HAP-1 (cell line): ENCODE results near the gene ANKRD13B.

Experiments
- DNase-seq, 2 experiments: peaks; one replicate each; pipeline ENCODE4 v3.0.0-alpha.2; 2016 to 2020; ENCODE audit warnings: low spot score in 2 of 2
- H3K27me3 ChIP-seq: fragments of 250-450 bp; sonication (Bioruptor Pico); 2 replicates; pipeline ENCODE4 v1.5.1; 2020; ENCODE audit warnings: low read depth, mild to moderate bottlenecking, moderate library complexity
- H3K36me3 ChIP-seq: fragments of 250-450 bp; sonication (Bioruptor Pico); replicated peaks from 2 replicates; pipeline ENCODE4 v1.5.1; 2020; ENCODE audit warnings: mild to moderate bottlenecking
- H3K4me1 ChIP-seq: fragments of 250-450 bp; sonication (Bioruptor Pico); 2 replicates; pipeline ENCODE4 v1.5.1; 2020; ENCODE audit warnings: mild to moderate bottlenecking
- H3K4me3 ChIP-seq: fragments of 250-450 bp; sonication (Bioruptor Pico); 2 replicates; pipeline ENCODE4 v1.5.1; 2020; ENCODE audit warnings: mild to moderate bottlenecking, moderate library complexity
- H3K9me3 ChIP-seq: fragments of 250-450 bp; sonication (Bioruptor Pico); 2 replicates; pipeline ENCODE4 v1.5.1; 2020; ENCODE audit warnings: mild to moderate bottlenecking, moderate library complexity
- in situ Hi-C: fragments of 300-500 bp; cut with MboI; formaldehyde crosslinking; loops from 3 replicates; pipeline ENCODE4 v1.14.3; 2020; ENCODE audit warnings: low sequenced_read_pairs, inconsistent platforms, mixed read lengths

Gene ANKRD13B

DNA sequence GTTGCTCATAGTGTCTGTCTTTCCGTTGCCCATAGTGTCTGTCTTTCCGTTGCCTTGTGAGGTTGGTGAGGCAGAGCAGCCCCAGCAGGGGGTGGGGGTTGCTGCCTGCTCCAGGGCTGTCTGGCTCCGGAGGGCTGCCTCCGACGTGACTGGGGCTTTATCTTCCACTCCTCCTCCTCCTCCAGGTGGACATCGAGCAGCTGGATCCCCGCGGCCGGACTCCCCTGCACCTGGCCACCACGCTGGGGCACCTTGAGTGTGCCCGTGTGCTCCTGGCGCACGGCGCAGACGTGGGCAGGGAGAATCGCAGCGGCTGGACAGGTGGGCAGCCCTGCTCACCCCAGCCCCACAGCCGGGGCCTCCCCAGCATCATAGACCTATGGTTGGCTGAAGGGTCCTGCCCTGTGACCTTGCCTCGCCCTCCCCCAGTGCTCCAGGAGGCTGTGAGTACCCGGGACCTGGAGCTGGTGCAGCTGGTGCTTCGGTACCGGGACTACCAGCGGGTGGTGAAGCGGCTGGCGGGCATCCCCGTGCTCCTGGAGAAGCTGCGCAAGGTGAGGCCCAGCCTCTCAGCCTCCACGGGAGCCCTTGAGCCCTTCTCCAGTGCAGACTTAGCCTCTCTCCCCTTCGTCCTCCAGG, 14.7 kb downstream of the ANKRD13B start:
- Histone ChIP-seq H3K36me3 (peaks cover under 1% of the 10 kb centered on the region; the same call in 1 of the 2 replicates), H3K9me3 (no peaks in the 10 kb centered on the region), H3K4me3 (no peak overlapping the region), H3K27me3 (no peaks in the 10 kb centered on the region), H3K4me1 (no peaks in the 10 kb centered on the region; the same call in 1 of the 2 replicates)
- in situ Hi-C loops: loop anchor here (25.0 kb wide), 1 partner anchor 330 kb away; the partner anchor contains the start of genes EFCAB5 and SSH2
- no peak for DNase-seq

DNA sequence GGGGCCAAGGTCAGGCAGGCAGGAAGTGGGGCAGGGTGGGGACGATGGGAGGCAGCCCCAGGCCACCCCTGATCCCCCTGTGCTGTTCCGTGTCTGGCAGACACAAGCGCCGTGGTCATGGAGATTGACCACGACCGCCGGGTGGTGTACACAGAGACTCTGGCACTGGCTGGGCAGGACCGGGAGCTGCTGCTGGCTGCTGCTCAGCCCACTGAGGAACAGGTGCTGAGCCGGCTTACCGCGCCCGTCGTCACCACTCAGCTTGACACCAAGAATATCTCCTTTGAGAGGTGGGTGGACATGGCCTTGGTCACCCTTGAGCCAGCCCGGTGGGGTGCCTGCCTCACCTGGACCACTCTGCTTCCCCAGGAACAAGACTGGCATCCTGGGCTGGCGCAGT, 16.1 kb downstream of the ANKRD13B start:
- in situ Hi-C loops: loop anchor here (25.0 kb wide), 1 partner anchor 328 kb away; the partner anchor contains the start of genes EFCAB5 and SSH2
- no peak for DNase-seq
- no peaks in the 10 kb centered on the region; the same call in 1 of the 2 replicates for H3K4me1 ChIP-seq
- peaks cover 3% of the 10 kb centered on the region; the same call in 1 of the 2 replicates for H3K36me3 ChIP-seq
- H3K9me3 ChIP-seq: no peaks in the 10 kb centered on the region
- H3K4me3 ChIP-seq: no peak overlapping the region
- H3K27me3 ChIP-seq: no peaks in the 10 kb centered on the region

DNA sequence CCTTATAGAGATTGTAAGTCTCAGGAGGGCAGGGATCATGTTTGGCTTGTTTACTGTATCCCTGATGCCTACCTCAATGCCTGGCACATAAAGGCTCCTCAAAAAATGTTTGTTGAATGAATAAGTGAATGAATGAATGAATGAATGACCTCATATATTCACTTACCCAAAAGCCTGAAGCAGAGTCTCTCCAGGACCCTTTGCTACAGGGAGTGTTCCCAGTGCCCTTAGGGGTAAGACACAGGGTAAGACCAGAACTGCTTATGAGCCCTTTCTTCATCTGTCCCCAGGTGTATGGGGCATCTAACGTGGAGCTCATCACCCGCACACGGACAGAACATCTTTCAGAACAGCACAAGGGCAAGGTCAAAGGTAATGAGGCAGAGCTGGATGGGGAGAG, 17.5 kb downstream of the ANKRD13B start:
- Histone ChIP-seq H3K36me3 (peaks cover 3% of the 10 kb centered on the region; the same call in 1 of the 2 replicates), H3K4me3 (no peak overlapping the region), H3K27me3 (no peaks in the 10 kb centered on the region), H3K9me3 (no peaks in the 10 kb centered on the region), H3K4me1 (no peaks in the 10 kb centered on the region)
- no peak for DNase-seq
- in situ Hi-C loops: loop anchor here (25.0 kb wide), 1 partner anchor 327 kb away; the partner anchor contains the start of genes EFCAB5 and SSH2

DNA sequence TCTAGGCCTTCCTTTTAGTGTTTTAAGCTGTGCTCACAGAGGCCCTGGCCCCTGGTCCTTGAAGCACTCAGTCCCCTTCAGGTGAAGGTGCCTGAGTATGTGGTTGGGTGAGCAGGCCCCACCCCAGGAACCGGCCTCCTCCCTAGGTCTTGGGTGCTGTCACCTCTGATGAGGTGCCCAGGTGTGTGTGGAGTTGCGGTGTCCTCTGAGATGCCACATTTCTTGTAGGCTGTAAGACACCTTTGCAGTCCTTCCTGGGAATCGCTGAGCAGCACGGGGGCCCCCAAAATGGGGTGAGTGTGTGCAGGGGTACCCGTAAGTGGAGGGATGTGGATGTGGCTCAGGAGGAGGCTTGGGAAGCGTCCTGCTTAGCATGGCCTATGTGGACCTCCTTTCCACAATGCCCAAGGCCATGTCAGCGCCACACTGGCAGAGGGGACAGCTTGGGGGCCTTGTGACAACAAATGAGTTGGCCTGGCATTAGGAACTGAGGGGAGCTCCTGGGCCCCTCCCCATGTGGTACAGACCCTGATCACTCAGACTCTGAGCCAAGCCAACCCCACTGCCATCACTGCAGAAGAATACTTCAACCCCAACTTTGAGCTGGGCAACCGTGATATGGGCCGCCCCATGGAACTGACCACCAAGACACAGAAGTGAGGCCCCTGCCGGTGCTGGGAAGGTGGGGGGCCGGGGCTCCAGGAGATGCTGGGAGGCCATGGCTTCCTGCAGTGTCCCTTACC, 18.6 kb downstream of the ANKRD13B start:
- Histone ChIP-seq H3K4me3 (no peak overlapping the region), H3K27me3 (no peaks in the 10 kb centered on the region), H3K9me3 (no peaks in the 10 kb centered on the region), H3K4me1 (no peaks in the 10 kb centered on the region), H3K36me3 (peaks cover 3% of the 10 kb centered on the region; the same call in 1 of the 2 replicates)
- in situ Hi-C loops: loop anchor here (25.0 kb wide), 1 partner anchor 326 kb away; the partner anchor contains the start of genes EFCAB5 and SSH2
- no peak for DNase-seq

DNA sequence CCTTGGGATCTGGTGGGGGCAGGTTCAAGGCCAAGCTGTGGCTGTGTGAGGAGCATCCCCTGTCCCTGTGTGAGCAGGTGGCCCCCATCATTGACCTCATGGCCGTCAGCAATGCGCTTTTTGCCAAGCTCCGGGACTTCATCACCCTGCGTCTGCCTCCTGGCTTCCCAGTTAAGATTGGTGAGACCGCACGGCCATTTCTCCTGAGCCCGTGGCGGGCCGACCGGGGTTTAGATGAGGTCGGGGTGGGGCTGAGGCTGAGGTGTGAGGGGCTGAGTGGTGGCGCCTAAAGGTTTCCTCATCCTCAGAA, 19.1 kb downstream of the ANKRD13B start:
- DNase-seq: no peak
- Histone ChIP-seq H3K4me1 (no peaks in the 10 kb centered on the region), H3K27me3 (no peaks in the 10 kb centered on the region), H3K4me3 (no peak overlapping the region), H3K9me3 (no peaks in the 10 kb centered on the region), H3K36me3 (peaks cover 3% of the 10 kb centered on the region; the same call in 1 of the 2 replicates)
- in situ Hi-C loops: loop anchor here (25.0 kb wide), 1 partner anchor 325 kb away; the partner anchor contains the start of genes EFCAB5 and SSH2

DNA sequence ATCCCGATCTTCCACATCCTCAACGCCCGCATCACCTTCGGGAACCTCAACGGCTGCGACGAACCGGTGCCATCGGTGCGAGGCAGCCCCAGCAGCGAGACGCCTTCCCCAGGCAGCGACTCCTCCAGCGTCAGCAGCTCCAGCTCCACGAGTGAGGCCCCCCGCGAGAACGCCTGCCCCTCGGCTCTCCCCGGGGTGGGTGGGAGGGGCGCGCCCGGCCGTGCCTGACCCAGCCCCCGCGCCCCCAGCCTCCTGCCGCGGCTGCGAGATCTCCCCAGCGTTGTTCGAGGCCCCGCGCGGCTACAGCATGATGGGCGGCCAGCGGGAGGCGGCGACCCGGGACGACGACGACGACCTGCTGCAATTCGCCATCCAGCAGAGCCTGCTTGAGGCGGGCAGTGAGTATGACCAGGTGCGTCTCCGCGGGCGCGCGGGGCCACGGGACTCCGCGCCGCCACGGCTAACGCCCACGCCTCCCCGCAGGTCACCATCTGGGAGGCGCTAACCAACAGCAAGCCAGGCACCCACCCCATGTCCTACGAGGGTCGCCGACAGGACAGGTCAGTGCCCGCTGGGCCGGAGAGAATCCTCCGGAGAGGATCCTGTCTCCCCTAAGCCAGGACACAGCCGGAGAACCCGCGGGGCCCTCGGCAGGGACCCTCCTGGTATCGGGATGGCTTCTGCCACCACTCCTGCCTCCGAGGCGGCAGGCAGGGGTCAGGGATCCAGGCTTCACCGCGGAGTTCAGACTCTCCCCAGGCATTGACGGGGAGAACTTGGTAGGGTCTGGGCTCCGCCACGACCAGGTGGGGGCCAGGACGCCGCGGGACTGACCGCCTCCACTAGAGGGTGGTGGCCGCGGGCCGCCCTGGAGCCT, 19.7 kb downstream of the ANKRD13B start:
- no peak overlapping the region for H3K4me3 ChIP-seq

DNA sequence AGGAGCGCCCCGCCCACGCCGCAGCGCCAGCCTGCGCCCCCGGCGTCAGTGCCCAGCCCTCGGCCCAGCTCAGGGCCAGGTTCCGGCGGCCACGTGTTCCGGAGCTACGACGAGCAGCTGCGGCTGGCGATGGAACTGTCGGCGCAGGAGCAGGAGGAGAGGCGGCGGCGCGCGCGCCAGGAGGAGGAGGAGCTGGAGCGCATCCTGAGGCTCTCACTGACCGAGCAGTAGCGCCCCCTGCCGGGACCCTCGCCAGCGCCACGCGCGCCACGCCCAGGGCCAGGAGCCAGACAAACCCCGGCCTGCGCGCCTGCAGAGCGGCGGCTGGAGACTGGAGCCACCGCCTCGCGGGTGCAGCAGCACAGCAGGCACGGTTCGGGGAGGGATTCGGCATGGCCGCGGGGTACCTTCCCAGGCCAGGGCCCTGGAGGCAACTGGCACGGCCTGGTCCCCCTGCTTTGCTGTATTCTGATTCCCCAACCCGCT, 20.5 kb downstream of the ANKRD13B start:
- no peaks in the 10 kb centered on the region for H3K9me3 ChIP-seq
- no peak overlapping the region for H3K4me3 ChIP-seq
- DNase-seq: no peak
- in situ Hi-C loops: loop anchor here (25.0 kb wide), 1 partner anchor 324 kb away; the partner anchor contains the start of genes EFCAB5 and SSH2
- H3K36me3 ChIP-seq: peaks cover 3% of the 10 kb centered on the region; the same call in 1 of the 2 replicates
- no peaks in the 10 kb centered on the region for H3K27me3 ChIP-seq
- peaks cover 8% of the 10 kb centered on the region for H3K4me1 ChIP-seq

More for the DNA sequence above, 19.7 kb downstream of the ANKRD13B start:
- Histone ChIP-seq H3K9me3 (no peaks in the 10 kb centered on the region), H3K36me3 (peaks cover 3% of the 10 kb centered on the region; the same call in 1 of the 2 replicates), H3K4me1 (peaks cover 5% of the 10 kb centered on the region), H3K27me3 (no peaks in the 10 kb centered on the region)
- DNase-seq: no peak
- in situ Hi-C loops: loop anchor here (25.0 kb wide), 1 partner anchor 325 kb away; the partner anchor contains the start of genes EFCAB5 and SSH2

DNA sequence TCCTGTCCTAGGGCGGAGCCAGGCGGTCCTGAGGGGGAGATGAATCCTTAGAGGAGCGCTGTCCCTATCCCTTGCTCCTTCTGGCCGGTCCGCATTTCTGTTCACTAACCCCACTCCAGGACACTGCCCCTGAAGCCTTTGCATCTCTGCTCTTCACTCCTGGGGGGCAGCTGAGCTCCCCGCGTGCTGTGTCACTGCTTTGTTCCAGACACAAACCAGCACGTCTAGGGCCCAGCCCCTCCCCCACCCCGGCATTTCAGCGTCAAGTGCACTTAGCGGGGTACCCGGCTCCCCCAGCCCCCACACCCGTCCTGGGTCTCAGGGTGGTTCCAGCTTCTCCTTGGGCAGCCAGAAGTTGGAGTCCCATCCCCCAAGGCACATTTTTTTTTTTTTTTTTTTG, 20.9 kb downstream of the ANKRD13B start:
- Histone ChIP-seq H3K4me3 (no peak overlapping the region), H3K4me1 (peaks cover 8% of the 10 kb centered on the region), H3K27me3 (no peaks in the 10 kb centered on the region), H3K9me3 (no peaks in the 10 kb centered on the region), H3K36me3 (peaks cover 3% of the 10 kb centered on the region; the same call in 1 of the 2 replicates)
- DNase-seq: no peak
- in situ Hi-C loops: loop anchor here (25.0 kb wide), 1 partner anchor 323 kb away; the partner anchor contains the start of genes EFCAB5 and SSH2

DNA sequence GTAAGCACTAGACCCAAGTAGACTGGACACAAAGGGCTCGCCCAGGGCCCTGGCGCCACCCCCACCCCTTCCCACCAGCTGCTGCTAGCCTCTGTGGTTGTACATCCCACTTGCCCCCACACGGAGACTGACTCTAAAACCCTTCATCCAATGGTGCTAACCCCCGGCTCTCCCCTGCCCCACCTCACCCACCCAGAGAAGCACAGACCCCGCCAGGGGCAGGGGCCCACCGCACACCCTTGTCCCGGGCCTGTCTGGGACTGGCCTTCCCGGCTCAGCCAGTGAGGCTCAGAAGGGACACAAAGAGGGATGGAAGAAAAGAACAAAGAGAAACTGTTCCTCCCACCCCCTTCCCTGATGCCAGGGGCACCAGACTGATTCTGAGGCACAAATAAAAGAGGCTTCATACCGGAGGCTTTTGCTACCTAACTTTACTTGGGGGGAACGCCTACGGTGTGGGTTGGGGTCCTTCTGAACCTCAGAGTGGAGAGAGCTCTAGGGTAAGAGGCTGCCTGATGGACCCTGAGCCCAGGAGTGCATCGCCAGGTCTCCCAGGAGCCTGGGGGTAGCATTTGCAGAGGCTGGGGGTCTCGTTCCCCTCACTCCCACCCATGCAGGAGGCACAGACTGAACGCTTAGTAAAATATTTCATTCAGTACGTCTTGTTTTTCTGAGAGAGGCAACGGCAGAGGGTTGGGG, 21.6 kb downstream of the ANKRD13B start:
- Histone ChIP-seq H3K36me3 (peaks cover 3% of the 10 kb centered on the region; the same call in 1 of the 2 replicates), H3K9me3 (no peaks in the 10 kb centered on the region), H3K27me3 (no peaks in the 10 kb centered on the region), H3K4me1 (peaks cover 8% of the 10 kb centered on the region), H3K4me3 (no peak overlapping the region)
- DNase-seq: no peak
- in situ Hi-C loops: loop anchor here (5.0 to 25.0 kb wide), 2 partner anchors 47 to 323 kb away; partner anchors contain the start of genes ABHD15, EFCAB5, SSH2 and TP53I13

DNA sequence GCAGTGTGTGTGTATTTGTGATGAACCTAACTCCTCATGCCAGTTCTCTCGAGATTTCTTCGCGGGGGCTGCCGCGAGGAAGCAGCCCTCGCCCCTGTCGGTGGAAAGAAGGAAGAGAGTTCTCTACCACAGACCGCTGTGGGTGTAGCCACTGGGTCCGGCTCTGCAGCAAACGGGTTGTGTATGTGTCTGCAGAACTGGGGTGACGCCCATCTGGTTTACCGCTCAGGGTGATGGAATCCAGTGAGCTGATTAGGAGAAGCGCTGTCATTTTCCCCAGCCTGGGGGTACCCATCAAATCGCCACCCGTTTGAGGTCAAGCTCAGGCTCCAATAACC, 22.1 kb downstream of the ANKRD13B start:
- peaks cover 8% of the 10 kb centered on the region for H3K4me1 ChIP-seq
- no peaks in the 10 kb centered on the region for H3K27me3 ChIP-seq
- no peak for DNase-seq
- in situ Hi-C loops: loop anchor here (5.0 to 25.0 kb wide), 2 partner anchors 48 to 322 kb away; partner anchors contain the start of genes ABHD15, EFCAB5, SSH2 and TP53I13
- H3K36me3 ChIP-seq: peaks cover 3% of the 10 kb centered on the region; the same call in 1 of the 2 replicates
- no peaks in the 10 kb centered on the region for H3K9me3 ChIP-seq
- H3K4me3 ChIP-seq: no peak overlapping the region

DNA sequence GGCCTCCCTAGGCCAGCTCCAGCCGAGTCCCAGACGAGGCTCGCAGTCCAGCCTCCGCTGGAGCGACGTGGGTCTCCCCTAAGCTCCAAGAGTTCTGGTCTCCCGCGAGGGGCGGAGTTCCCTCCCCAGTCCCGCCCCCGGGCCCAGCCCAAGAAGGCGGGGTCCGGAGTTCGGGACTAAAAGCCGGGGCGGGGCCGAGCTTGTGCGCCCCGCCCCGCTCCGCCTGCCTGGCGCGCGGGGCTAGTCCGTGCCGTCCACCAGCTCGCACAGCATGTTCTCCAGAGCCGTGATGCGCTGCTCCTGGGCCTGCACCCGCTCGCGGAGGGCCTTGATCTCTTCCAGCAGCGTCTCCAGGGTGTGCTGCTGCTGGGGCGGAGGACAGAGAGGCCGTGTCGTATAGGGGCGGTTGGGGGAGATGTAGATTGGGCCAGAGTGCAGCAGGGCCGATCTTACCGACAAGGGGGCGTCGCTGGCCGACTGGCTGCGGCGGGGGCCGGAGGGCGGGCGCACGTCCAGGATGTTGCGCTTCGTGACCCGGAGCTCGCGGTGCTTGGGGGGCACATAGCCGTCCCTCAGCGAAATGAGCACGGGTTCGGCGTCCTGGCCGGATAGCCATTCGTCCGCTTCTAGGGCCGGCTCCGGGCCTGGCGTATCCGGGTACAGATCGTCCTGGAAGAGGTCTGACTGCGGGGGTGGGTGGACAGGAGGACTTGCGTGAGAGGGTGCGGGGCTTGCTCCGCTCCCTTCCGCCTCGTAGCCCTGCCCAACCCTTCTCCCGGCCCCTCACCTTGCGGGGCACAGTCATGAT, 22.8 kb downstream of the ANKRD13B start:
- no peak for DNase-seq
- Histone ChIP-seq H3K4me1 (peaks cover 8% of the 10 kb centered on the region), H3K4me3 (no peak overlapping the region), H3K9me3 (no peaks in the 10 kb centered on the region), H3K27me3 (no peaks in the 10 kb centered on the region), H3K36me3 (peaks cover 3% of the 10 kb centered on the region; the same call in 1 of the 2 replicates)
- in situ Hi-C loops: loop anchor here (5.0 to 25.0 kb wide), 2 partner anchors 48 to 322 kb away; partner anchors contain the start of genes ABHD15, EFCAB5, SSH2 and TP53I13
